GM12878 (cell line): Measurements from ENCODE around the gene EFNA2. TPM values are rescaled to one million over a fixed set of nuclear protein-coding genes. Genes with fewer than 3 reads are reported as not detected.

Experiments
- ATF7 ChIP-seq: fragments of 450-650 bp; IDR thresholded peaks from 2 replicates; pipeline ENCODE4 v1.6.1; 2016; ENCODE audit warnings: low read depth, mild to moderate bottlenecking
- CHD1 ChIP-seq: IDR thresholded peaks from 2 replicates; pipeline ENCODE4 v1.6.1; 2012; ENCODE audit warnings: low read depth, low read length, improper control_type of control experiment
- DPF2 ChIP-seq: fragments of 450-650 bp; IDR thresholded peaks from 2 replicates; pipeline ENCODE4 v1.6.1; 2017; ENCODE audit warnings: mild to moderate bottlenecking
- E4F1 ChIP-seq: fragments of 450-650 bp; IDR thresholded peaks from 2 replicates; pipeline ENCODE4 v1.6.1; 2018; ENCODE audit warnings: borderline replicate concordance, mild to moderate bottlenecking; ENCODE audit not compliant: partially characterized antibody
- EP300 ChIP-seq, 2 experiments: fragments of 150-350 bp in 1 of 2; IDR thresholded peaks; 2 replicates each; pipeline ENCODE4 v1.6.1; 2011 to 2012; ENCODE audit warnings: low read depth in 2 of 2, low read length in 2 of 2, borderline replicate concordance in 1 of 2, improper control_type of control experiment in 1 of 2, inconsistent platforms in 1 of 2; ENCODE audit not compliant: control insufficient read depth in 1 of 2
- IRF5 ChIP-seq: fragments of 450-650 bp; IDR thresholded peaks from 2 replicates; pipeline ENCODE4 v1.6.1; 2017; ENCODE audit warnings: borderline replicate concordance
- KAT2A ChIP-seq: conservative IDR thresholded peaks from 2 replicates; pipeline ENCODE4 v1.6.1; 2011; ENCODE audit warnings: low read depth, low read length; ENCODE audit not compliant: control insufficient read depth
- KDM1A ChIP-seq: fragments of 200-600 bp; sonication (generic); IDR thresholded peaks from 2 replicates; pipeline ENCODE4 v1.6.1; 2016; ENCODE audit warnings: borderline replicate concordance
- NFXL1 ChIP-seq: fragments of 450-650 bp; IDR thresholded peaks from 2 replicates; pipeline ENCODE4 v1.6.1; 2017; ENCODE audit warnings: antibody characterized with exemption, mild to moderate bottlenecking, borderline replicate concordance
- POU2F2 ChIP-seq: IDR thresholded peaks from 3 replicates; pipeline ENCODE4 v1.6.1; 2011; ENCODE audit warnings: low read depth, mild to moderate bottlenecking, low read length, borderline replicate concordance
- RAD51 ChIP-seq: fragments of 450-650 bp; IDR thresholded peaks from 2 replicates; pipeline ENCODE4 v1.6.1; 2016; ENCODE audit warnings: moderate library complexity, mild to moderate bottlenecking, inconsistent platforms
- RB1 ChIP-seq: fragments of 450-650 bp; formaldehyde crosslinking; IDR thresholded peaks from 2 replicates; pipeline ENCODE4 v1.6.1; 2017; ENCODE audit warnings: mild to moderate bottlenecking, borderline replicate concordance
- STAT1 ChIP-seq: fragments of 450-650 bp; conservative IDR thresholded peaks from 2 replicates; pipeline ENCODE4 v1.6.1; 2014; ENCODE audit warnings: antibody characterized with exemption, mild to moderate bottlenecking
- TARDBP ChIP-seq: IDR thresholded peaks from 2 replicates; pipeline ENCODE4 v1.6.1; 2016; ENCODE audit warnings: borderline replicate concordance
- TBL1XR1 ChIP-seq: IDR thresholded peaks from 2 replicates; pipeline ENCODE4 v1.6.1; 2012; ENCODE audit warnings: low read depth, low read length, improper control_type of control experiment
- YY1 ChIP-seq: IDR thresholded peaks from 2 replicates; pipeline ENCODE4 v1.6.1; 2011; ENCODE audit warnings: low read depth, mild to moderate bottlenecking, low read length
- polyA plus RNA-seq, 11 experiments: library from polyadenylated mRNA; depleted of rRNA in 4 of 11; unstranded in 6 of 11; stranded (reverse) in 5 of 11; fragments of >200 nt; fragmentation: Nextera tagmentation in 4 of 11; fragmentation: Illumina TruSeq in 1 of 11; extraction: Ambion mirVana in 4 of 11; extraction: Trizol in 1 of 11; gene quantifications; 1 replicate in 1 of 11; 2 replicates in 10 of 11; pipeline versions ENCODE4 v1.2.1 to v1.2.3, GENCODE V29; 2011 to 2016; ENCODE audit warnings: inconsistent platforms in 2 of 11, missing spikeins in 2 of 11, low read depth in 1 of 11
- total RNA-seq, 4 experiments: library from RNA; depleted of rRNA in 3 of 4; stranded (reverse); fragments of >200 nt in 3 of 4; fragmentation: Illumina TruSeq in 1 of 4; extraction: Trizol in 1 of 4; gene quantifications; 2 replicates each; pipeline versions ENCODE4 v1.2.1 to v1.2.3, GENCODE V29; 2013 to 2021

Gene EFNA2
- total and polyA plus RNA-seq, 10 of the 15 experiments (the other 5 are each of a cell fraction or from before 2014, with no cell fraction given): not detected

- TF ChIP-seq TBL1XR1: 0 out of 2 replicates have a peak, but pooled peaks have one; percentile 41
- no peak for TF ChIP-seq RAD51
- TF ChIP-seq IRF5: no peak
- no peak for TF ChIP-seq DPF2
- no peak for TF ChIP-seq STAT1
- TF ChIP-seq KAT2A: no peak
- TF ChIP-seq EP300 (IDR thresholded peaks at IDR 0.05; ENCODE audit: borderline replicate concordance in 1 of 2, control insufficient read depth in 1 of 2, low read depth in 2 of 2, low read length in 2 of 2): no peak
- TF ChIP-seq RB1: no peak
- TF ChIP-seq KDM1A: no peak
- no peak for TF ChIP-seq YY1
- 0 out of 2 replicates have a peak, but pooled peaks have one; percentile 33 for TF ChIP-seq ATF7
- no peak for TF ChIP-seq TARDBP
- TF ChIP-seq POU2F2: no peak
- TF ChIP-seq NFXL1: no peak
- no peak for TF ChIP-seq CHD1
- TF ChIP-seq E4F1: no peak
Observed at GRCh38 chr19:1252821-1253513, 32.7 kb upstream of the EFNA2 start (continued).
